AG08396 (cell line): ENCODE data around the gene KTN1.
A peak's percentile ranks its signal among the peaks of the same experiment; 100 is the strongest.

Source experiments
- DNase-seq: peaks from one replicate; pipeline ENCODE4 v3.0.0; 2012; ENCODE audit warnings: low spot score, mixed read lengths

KTN1 gene

GRCh38 chr14:55681096-55681495, 101.1 kb downstream of the KTN1 start:
- no peak for DNase-seq

GRCh38 chr14:55684956-55685584, 105.1 kb downstream of the KTN1 start:
- DNase-seq = peak; percentile 21

GRCh38 chr14:55686713-55687112, 106.7 kb downstream of the KTN1 start:
- no peak for DNase-seq

GRCh38 chr14:55688566-55688965, 108.6 kb downstream of the KTN1 start:
- DNase-seq = no peak

GRCh38 chr14:55689981-55690871, 110.2 kb downstream of the KTN1 start:
- no peak for DNase-seq

- DNase-seq = no peak
Observed at GRCh38 chr14:55691659-55692058, 111.7 kb downstream of the KTN1 start.

- DNase-seq = no peak
Observed at GRCh38 chr14:55693904-55694303, 113.9 kb downstream of the KTN1 start.

- no peak for DNase-seq
Observed at GRCh38 chr14:55697414-55697861, 117.4 kb downstream of the KTN1 start.

- no peak for DNase-seq
Observed at GRCh38 chr14:55698051-55698450, 118.0 kb downstream of the KTN1 start.

- DNase-seq = peak; percentile 21
Observed at GRCh38 chr14:55699131-55700057, 119.4 kb downstream of the KTN1 start.

- DNase-seq = no peak
Observed at GRCh38 chr14:55701638-55702037, 121.6 kb downstream of the KTN1 start.

- DNase-seq = no peak
Observed at GRCh38 chr14:55702511-55702910, 122.5 kb downstream of the KTN1 start.

GRCh38 chr14:55704654-55705053, 124.6 kb downstream of the KTN1 start:
- DNase-seq = no peak

- DNase-seq = no peak
Observed at GRCh38 chr14:55705651-55706364, 125.8 kb downstream of the KTN1 start.

- no peak for DNase-seq
Observed at GRCh38 chr14:55706365-55706684, 126.3 kb downstream of the KTN1 start.

- no peak for DNase-seq
Observed at GRCh38 chr14:55706893-55707292, 126.9 kb downstream of the KTN1 start.

- peak; percentile 15 for DNase-seq
Observed at GRCh38 chr14:55707365-55707804, 127.4 kb downstream of the KTN1 start.

- DNase-seq = no peak
Observed at GRCh38 chr14:55710506-55711041, 130.6 kb downstream of the KTN1 start.

GRCh38 chr14:55711175-55711811, 131.3 kb downstream of the KTN1 start:
- peak; percentile 17 for DNase-seq

GRCh38 chr14:55712491-55712890, 132.5 kb downstream of the KTN1 start:
- DNase-seq = no peak

- DNase-seq = no peak
Observed at GRCh38 chr14:55713486-55713885, 133.5 kb downstream of the KTN1 start.
